HepG2 (cell line): Measurements from ENCODE around the gene TNRC18. TPM values are rescaled to one million over a fixed set of nuclear protein-coding genes. Genes with fewer than 3 reads are reported as not detected.

Source experiments
- ATF2 ChIP-seq: sonication (generic); formaldehyde crosslinking; IDR thresholded peaks from 2 replicates; pipeline ENCODE4 v1.4.0; 2020; ENCODE audit warnings: missing genetic modification reagents
- BORCS8-MEF2B ChIP-seq: sonication (generic); formaldehyde crosslinking; IDR thresholded peaks from 2 replicates; pipeline ENCODE4 v1.8.0; 2022; ENCODE audit warnings: mild to moderate bottlenecking, missing genetic modification reagents
- CSRNP1 ChIP-seq: sonication (generic); formaldehyde crosslinking; IDR thresholded peaks from 2 replicates; pipeline ENCODE4 v1.8.1; 2023; ENCODE audit warnings: mild to moderate bottlenecking, missing genetic modification reagents
- CSRNP2 ChIP-seq: sonication (generic); formaldehyde crosslinking; conservative IDR thresholded peaks from 2 replicates; pipeline ENCODE4 v1.8.0; 2022; ENCODE audit warnings: low read depth, missing genetic modification reagents
- HDAC2 ChIP-seq: sonication (generic); formaldehyde crosslinking; IDR thresholded peaks from 2 replicates; pipeline ENCODE4 v1.4.0; 2020; ENCODE audit warnings: missing genetic modification reagents
- HINFP ChIP-seq: sonication (generic); formaldehyde crosslinking; IDR thresholded peaks from 2 replicates; pipeline ENCODE4 v1.4.0; 2020; ENCODE audit warnings: low read depth, mild to moderate bottlenecking, missing genetic modification reagents
- MBD4 ChIP-seq: IDR thresholded peaks from 2 replicates; pipeline ENCODE4 v1.6.1; 2012; ENCODE audit warnings: low read length, inconsistent platforms, borderline replicate concordance
- NRL ChIP-seq: sonication (generic); formaldehyde crosslinking; IDR thresholded peaks from 2 replicates; pipeline ENCODE4 v1.5.0; 2020; ENCODE audit warnings: missing genetic modification reagents, mild to moderate bottlenecking, moderate library complexity, borderline replicate concordance
- STAG1 ChIP-seq: sonication (generic); formaldehyde crosslinking; IDR thresholded peaks from 2 replicates; pipeline ENCODE4 v1.4.0; 2020; ENCODE audit warnings: missing genetic modification reagents
- ZBED4 ChIP-seq: sonication (generic); formaldehyde crosslinking; IDR thresholded peaks from 2 replicates; pipeline ENCODE4 v1.4.0; 2020; ENCODE audit warnings: missing genetic modification reagents, borderline replicate concordance
- ZBTB7A ChIP-seq: sonication (generic); formaldehyde crosslinking; IDR thresholded peaks from 2 replicates; pipeline ENCODE4 v1.8.0; 2022; ENCODE audit warnings: mild to moderate bottlenecking, missing genetic modification reagents
- ZGPAT ChIP-seq: IDR thresholded peaks from 2 replicates; pipeline ENCODE4 v1.6.1; 2016; ENCODE audit warnings: mild to moderate bottlenecking
- ZNF138 ChIP-seq: sonication (generic); formaldehyde crosslinking; IDR thresholded peaks from 2 replicates; pipeline ENCODE4 v1.5.0; 2020; ENCODE audit warnings: mild to moderate bottlenecking, low read depth, missing genetic modification reagents
- ZNF333 ChIP-seq: sonication (generic); formaldehyde crosslinking; IDR thresholded peaks from 2 replicates; pipeline ENCODE4 v1.4.0; 2020; ENCODE audit warnings: mild to moderate bottlenecking, missing genetic modification reagents, borderline replicate concordance
- ZNF432 ChIP-seq: sonication (generic); formaldehyde crosslinking; IDR thresholded peaks from 2 replicates; pipeline ENCODE4 v1.5.0; 2020; ENCODE audit warnings: missing genetic modification reagents, mild to moderate bottlenecking, borderline replicate concordance
- ZNF501 ChIP-seq: sonication (generic); formaldehyde crosslinking; IDR thresholded peaks from 2 replicates; pipeline ENCODE4 v1.5.1; 2020; ENCODE audit warnings: mild to moderate bottlenecking, moderate library complexity, missing genetic modification reagents
- polyA plus RNA-seq, 8 experiments: library from polyadenylated mRNA; depleted of rRNA in 3 of 8; stranded (reverse) in 7 of 8; unstranded in 1 of 8; fragments of >200 nt; fragmentation: Illumina TruSeq in 4 of 8; extraction: Trizol in 4 of 8; gene quantifications; 2 replicates each; pipeline versions ENCODE4 v1.2.1 to v1.2.3, GENCODE V29; 2011 to 2016; ENCODE audit warnings: low read depth in 4 of 8, missing spikeins in 1 of 8, mixed read lengths in 1 of 8; ENCODE audit not compliant: insufficient read depth in 1 of 8
- total RNA-seq, 5 experiments: library from RNA; depleted of rRNA; stranded (reverse); fragments of >200 nt; fragmentation: Illumina TruSeq; extraction: Trizol; gene quantifications; 2 replicates each; pipeline ENCODE4 v1.2.3, GENCODE V29; 2016; ENCODE audit warnings: low read depth in 1 of 5

The TNRC18 gene
- total and polyA plus RNA-seq, 2 of the 13 experiments (the other 11 are each of a cell fraction or from before 2014, with no cell fraction given): 11.7 to 17.4 TPM

GRCh38 chr7:5450549-5451327 is 27.1 kb upstream of the TNRC18 start (continued):
- TF ChIP-seq ZBED4 (CRISPR knock-in tag) (0 out of 2 replicates have a peak, but pooled peaks have one; percentile 24), ZNF432 (no peak), ZNF501 (CRISPR knock-in tag) (peak; percentile 73), HDAC2 (CRISPR knock-in tag) (no peak), ZNF333 (CRISPR knock-in tag) (no peak), NRL (CRISPR knock-in tag) (0 out of 2 replicates have a peak, but pooled peaks have one; percentile 31), BORCS8-MEF2B (CRISPR knock-in tag) (peak; percentile 56; the same call in 1 of the 2 replicates), STAG1 (CRISPR knock-in tag) (peak; percentile 94), MBD4 (no peak), ZBTB7A (peak; percentile 88), ATF2 (CRISPR knock-in tag) (no peak), HINFP (CRISPR knock-in tag) (no peak), ZNF138 (no peak), CSRNP2 (CRISPR knock-in tag) (no peak), ZGPAT (CRISPR knock-in tag) (peak; percentile 29; the same call in 1 of the 2 replicates), CSRNP1 (0 out of 2 replicates have a peak, but pooled peaks have one; percentile 38)
